AG08395 (cell line): Measurements from ENCODE around the gene DYNLT1.
"Not testable (repeated sequence)": the region's sequence is repeated elsewhere in the genome, so short reads cannot be mapped to it uniquely, and the experiment has no call there.

Experiments
- DNase-seq: peaks from one replicate; pipeline ENCODE4 v3.0.0; 2012; ENCODE audit warnings: mixed read lengths, low spot score

The DYNLT1 gene

GRCh38 chr6:158663625-158664165, 19.2 kb upstream of the DYNLT1 start:
- DNase-seq: no peak

- DNase-seq: peak; percentile 25
These were observed 18.5 kb upstream of the DYNLT1 start for GRCh38 chr6:158662954-158663624.

GRCh38 chr6:158662607-158662953, 18.0 kb upstream of the DYNLT1 start:
- DNase-seq: no peak

- no peak for DNase-seq
These were observed 16.7 kb upstream of the DYNLT1 start for GRCh38 chr6:158661156-158661685.

- DNase-seq: no peak
These were observed 15.8 kb upstream of the DYNLT1 start for GRCh38 chr6:158660333-158660754.

- not testable (repeated sequence) for DNase-seq
These were observed 12.4 kb upstream of the DYNLT1 start for GRCh38 chr6:158656986-158657385.

- no peak for DNase-seq
These were observed 11.3 kb upstream of the DYNLT1 start for GRCh38 chr6:158655569-158656450.

- peak; percentile 67 for DNase-seq
These were observed 10.5 kb upstream of the DYNLT1 start for GRCh38 chr6:158654960-158655489.

GRCh38 chr6:158654498-158654897, 10.0 kb upstream of the DYNLT1 start:
- peak; percentile 88 for DNase-seq

- DNase-seq: no peak
These were observed 9.2 kb upstream of the DYNLT1 start for GRCh38 chr6:158653577-158654354.

- not testable (repeated sequence) for DNase-seq
These were observed 7.6 kb upstream of the DYNLT1 start for GRCh38 chr6:158651981-158652737.

- peak; percentile 63 for DNase-seq
These were observed 5.0 kb upstream of the DYNLT1 start, which contains the start of gene SYTL3 for GRCh38 chr6:158649289-158650143. Gene SYTL3 (plus strand): TSS chr6:158650054. CDS start chr6:158663269, 13,215 bp downstream.

GRCh38 chr6:158648682-158649131, 4.2 kb upstream of the DYNLT1 start:
- DNase-seq: peak; percentile 74

GRCh38 chr6:158647501-158647900, 3.0 kb upstream of the DYNLT1 start:
- no peak for DNase-seq

GRCh38 chr6:158646023-158646910, 1.7 kb upstream of the DYNLT1 start:
- no peak for DNase-seq

- no peak for DNase-seq
These were observed 800 bp upstream of the DYNLT1 start for GRCh38 chr6:158645064-158646022.

- no peak for DNase-seq
These were observed 710 bp downstream of the DYNLT1 start for GRCh38 chr6:158643836-158644230.
